ENCODE results near the gene ING1. TPM values are rescaled to one million over a fixed set of nuclear protein-coding genes. Genes with fewer than 3 reads are reported as not detected.

ING1 gene
- total RNA-seq, 1 donor from 2014 or later: 13.2 TPM

DNA sequence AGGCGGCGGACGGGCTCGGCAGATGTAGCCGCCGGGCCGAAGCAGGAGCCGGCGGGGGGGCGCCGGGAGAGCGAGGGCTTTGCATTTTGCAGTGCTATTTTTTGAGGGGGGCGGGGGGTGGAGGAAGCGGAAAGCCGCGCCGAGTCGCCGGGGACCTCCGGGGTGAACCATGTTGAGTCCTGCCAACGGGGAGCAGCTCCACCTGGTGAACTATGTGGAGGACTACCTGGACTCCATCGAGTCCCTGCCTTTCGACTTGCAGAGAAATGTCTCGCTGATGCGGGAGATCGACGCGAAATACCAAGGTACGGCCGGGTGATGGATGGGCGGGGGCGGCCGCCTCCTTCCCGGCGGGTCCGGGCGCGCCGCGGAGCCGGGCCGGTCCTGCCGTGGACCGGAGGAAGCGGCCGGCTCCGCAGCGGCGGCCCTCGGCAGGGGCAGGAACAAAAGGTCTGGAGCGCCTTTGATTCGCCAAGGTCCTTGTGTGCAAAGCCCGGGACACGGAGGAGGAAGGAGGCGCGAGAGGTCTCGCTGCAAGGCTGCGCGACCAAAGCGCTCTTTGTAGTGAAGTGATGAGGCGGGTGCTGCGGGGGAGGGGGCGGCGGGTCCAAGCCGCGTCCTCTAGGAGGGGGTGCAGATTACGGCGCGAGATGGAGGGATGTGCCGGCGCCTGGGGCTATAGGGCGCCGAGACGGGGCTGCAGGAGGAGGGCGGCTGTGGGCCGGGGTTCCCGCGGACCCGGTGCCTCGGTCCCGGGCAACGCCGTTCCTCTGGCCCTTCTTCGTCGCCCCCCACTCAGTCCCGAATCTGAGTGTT, 689 bp downstream of the ING1 start:
- intact Hi-C loops (cut with DNase I): no loop called here
- ATAC-seq: no peak
- peak; percentile 81 for DNase-seq

GRCh38 chr13:110714797-110715394, 1.4 kb downstream of the ING1 start:
- H3K9me3 ChIP-seq: no peaks in the 10 kb centered on the region
- H3K4me3 ChIP-seq: peak overlapping the region; percentile 98
- peaks cover 6% of the 10 kb centered on the region for H3K36me3 ChIP-seq
- DNase-seq (peak; percentile 85), ATAC-seq (peak; percentile 0)
- no peaks in the 10 kb centered on the region for H3K27me3 ChIP-seq
- TF ChIP-seq, protein P1, sequence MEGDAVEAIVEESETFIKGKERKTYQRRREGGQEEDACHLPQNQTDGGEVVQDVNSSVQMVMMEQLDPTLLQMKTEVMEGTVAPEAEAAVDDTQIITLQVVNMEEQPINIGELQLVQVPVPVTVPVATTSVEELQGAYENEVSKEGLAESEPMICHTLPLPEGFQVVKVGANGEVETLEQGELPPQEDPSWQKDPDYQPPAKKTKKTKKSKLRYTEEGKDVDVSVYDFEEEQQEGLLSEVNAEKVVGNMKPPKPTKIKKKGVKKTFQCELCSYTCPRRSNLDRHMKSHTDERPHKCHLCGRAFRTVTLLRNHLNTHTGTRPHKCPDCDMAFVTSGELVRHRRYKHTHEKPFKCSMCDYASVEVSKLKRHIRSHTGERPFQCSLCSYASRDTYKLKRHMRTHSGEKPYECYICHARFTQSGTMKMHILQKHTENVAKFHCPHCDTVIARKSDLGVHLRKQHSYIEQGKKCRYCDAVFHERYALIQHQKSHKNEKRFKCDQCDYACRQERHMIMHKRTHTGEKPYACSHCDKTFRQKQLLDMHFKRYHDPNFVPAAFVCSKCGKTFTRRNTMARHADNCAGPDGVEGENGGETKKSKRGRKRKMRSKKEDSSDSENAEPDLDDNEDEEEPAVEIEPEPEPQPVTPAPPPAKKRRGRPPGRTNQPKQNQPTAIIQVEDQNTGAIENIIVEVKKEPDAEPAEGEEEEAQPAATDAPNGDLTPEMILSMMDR (IDR thresholded peaks at IDR 0.05): no peak
- peaks cover 27% of the 10 kb centered on the region for H3K4me1 ChIP-seq
- H3K27ac ChIP-seq: peak overlapping the region; percentile 100
- intact Hi-C loops (cut with DNase I): no loop called here

More for the DNA sequence above, 689 bp downstream of the ING1 start:
- Histone ChIP-seq H3K27ac (peak overlapping the region; percentile 100), H3K4me3 (peak overlapping the region; percentile 98), H3K9me3 (no peaks in the 10 kb centered on the region), H3K36me3 (no peaks in the 10 kb centered on the region), H3K4me1 (peaks cover 27% of the 10 kb centered on the region), H3K27me3 (no peaks in the 10 kb centered on the region)
- TF ChIP-seq, protein P1 (IDR thresholded peaks at IDR 0.05): no peak

DNA sequence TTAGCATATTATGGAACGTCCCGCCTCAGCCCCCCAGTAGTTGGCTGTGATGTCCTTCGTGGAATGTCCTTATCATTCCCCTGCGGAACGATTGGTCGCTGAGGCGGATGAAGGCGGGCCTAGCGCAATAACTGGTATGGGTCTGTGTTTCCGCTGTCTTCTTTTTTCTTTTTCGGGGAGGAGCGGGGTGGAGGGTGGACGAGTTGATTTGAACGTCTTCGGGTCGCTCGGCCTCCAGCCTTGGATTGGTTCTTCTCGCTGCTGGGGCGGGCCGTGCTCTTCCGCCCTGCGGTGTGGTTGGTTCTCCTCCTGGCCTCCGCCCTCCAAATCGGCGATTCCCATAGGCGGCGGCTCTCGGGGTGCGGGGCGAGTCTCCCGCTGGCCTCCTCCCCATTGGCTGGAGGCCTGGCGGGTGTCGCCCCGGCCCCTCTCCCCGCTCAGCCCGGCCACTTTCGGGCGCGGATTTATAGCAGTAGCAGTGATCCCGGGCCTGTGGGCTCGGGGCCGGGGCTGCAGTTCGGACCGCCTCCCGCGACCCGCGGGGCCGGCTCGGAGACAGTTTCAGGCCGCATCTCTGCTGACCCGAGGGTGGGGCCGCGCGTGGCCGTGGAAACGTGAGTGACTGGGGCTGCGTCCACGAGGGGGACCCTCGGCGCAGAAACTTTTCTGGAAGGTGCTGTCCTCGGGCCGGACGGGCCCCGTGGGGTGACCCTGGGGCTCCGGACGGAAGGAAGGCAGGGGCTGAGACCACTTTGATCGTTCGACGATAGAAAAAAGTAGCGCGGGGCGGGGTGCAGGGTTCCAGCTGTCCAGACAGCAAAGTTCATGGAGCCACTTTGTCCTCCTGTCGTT, 2.1 kb downstream of the ING1 start:
- H3K36me3 ChIP-seq: peaks cover 12% of the 10 kb centered on the region
- no peaks in the 10 kb centered on the region for H3K27me3 ChIP-seq
- H3K27ac ChIP-seq: peak overlapping the region; percentile 100
- H3K9me3 ChIP-seq: no peaks in the 10 kb centered on the region
- peaks cover 27% of the 10 kb centered on the region for H3K4me1 ChIP-seq
- intact Hi-C loops (cut with DNase I): no loop called here
- ATAC-seq (peak; percentile 82), DNase-seq (peak; percentile 99)
- TF ChIP-seq, protein P1 (IDR thresholded peaks at IDR 0.05): peak; percentile 23
- peak overlapping the region; percentile 98 for H3K4me3 ChIP-seq

- ATAC-seq (no peak), DNase-seq (no peak)
- Histone ChIP-seq H3K4me1 (peaks cover 24% of the 10 kb centered on the region), H3K4me3 (peak overlapping the region; percentile 92), H3K27ac (peak overlapping the region; percentile 95), H3K27me3 (no peaks in the 10 kb centered on the region), H3K36me3 (peaks cover 16% of the 10 kb centered on the region), H3K9me3 (no peaks in the 10 kb centered on the region)
- TF ChIP-seq, protein P1 (IDR thresholded peaks at IDR 0.05): no peak
- intact Hi-C loops (cut with DNase I): no loop called here
These were observed 2.7 kb downstream of the ING1 start for GRCh38 chr13:110716247-110716515.

- ATAC-seq (no peak), DNase-seq (no peak)
- Histone ChIP-seq H3K27ac (no peak overlapping the region), H3K4me1 (peaks cover 20% of the 10 kb centered on the region), H3K36me3 (peaks cover 16% of the 10 kb centered on the region), H3K9me3 (no peaks in the 10 kb centered on the region), H3K4me3 (no peak overlapping the region), H3K27me3 (no peaks in the 10 kb centered on the region)
- intact Hi-C loops (cut with DNase I): no loop called here
- TF ChIP-seq, protein P1 (IDR thresholded peaks at IDR 0.05): no peak
These were observed 5.7 kb downstream of the ING1 start for GRCh38 chr13:110719036-110719710.
